G401 (cell line): ENCODE data around the gene DNMT3L. TPM values are rescaled to one million over a fixed set of nuclear protein-coding genes. Genes with fewer than 3 reads are reported as not detected.
A peak's percentile ranks its signal among the peaks of the same experiment; 100 is the strongest.
"Not testable (repeated sequence)": the region's sequence is repeated elsewhere in the genome, so short reads cannot be mapped to it uniquely, and the experiment has no call there.

Experiments used
- DNase-seq: peaks from one replicate; pipeline ENCODE4 v3.0.0-alpha.2; 2015; ENCODE audit warnings: low spot score
- in situ Hi-C: cut with HindIII; loops from 2 replicates; pipeline ENCODE4 v1.10.0; 2016; ENCODE audit warnings: low sequenced_read_pairs, mixed read lengths
- total RNA-seq: library from RNA; depleted of rRNA; stranded (reverse); fragments of >200 nt; shearing (Covaris generic); gene quantifications from 2 replicates; pipeline ENCODE4 v1.2.3, GENCODE V29; 2014

The DNMT3L gene
- total RNA-seq, 1 experiment from 2014 or later = 0.20 TPM

GRCh38 chr21:44283211-44283785 lies 21.6 kb upstream of the DNMT3L start:
- in situ Hi-C loops, DNase-seq: not testable (repeated sequence)

- no peak for DNase-seq
- in situ Hi-C loops = no loop called here
Observed at GRCh38 chr21:44282370-44282769, 20.7 kb upstream of the DNMT3L start.

GRCh38 chr21:44281801-44282200 lies 20.1 kb upstream of the DNMT3L start:
- DNase-seq = no peak
- in situ Hi-C loops = no loop called here

GRCh38 chr21:44279354-44280260 lies 17.9 kb upstream of the DNMT3L start:
- DNase-seq = peak; percentile 34
- in situ Hi-C loops = no loop called here

- no peak for DNase-seq
- in situ Hi-C loops = no loop called here
Observed at GRCh38 chr21:44275041-44275440, 13.3 kb upstream of the DNMT3L start.

GRCh38 chr21:44273046-44273445 lies 11.3 kb upstream of the DNMT3L start:
- in situ Hi-C loops = no loop called here
- DNase-seq = no peak

- no peak for DNase-seq
- in situ Hi-C loops = no loop called here
Observed at GRCh38 chr21:44272284-44272858, 10.7 kb upstream of the DNMT3L start.

GRCh38 chr21:44271558-44272283 lies 10.0 kb upstream of the DNMT3L start:
- no peak for DNase-seq
- in situ Hi-C loops = no loop called here

- in situ Hi-C loops = no loop called here
- DNase-seq = no peak
Observed at GRCh38 chr21:44269090-44269489, 7.4 kb upstream of the DNMT3L start.

- in situ Hi-C loops = no loop called here
- DNase-seq = no peak
Observed at GRCh38 chr21:44267655-44268142, 6.0 kb upstream of the DNMT3L start.

GRCh38 chr21:44265734-44266270 lies 4.1 kb upstream of the DNMT3L start:
- in situ Hi-C loops = no loop called here

GRCh38 chr21:44263768-44264167 lies 2.1 kb upstream of the DNMT3L start:
- in situ Hi-C loops = no loop called here

More at GRCh38 chr21:44265734-44266270, 4.1 kb upstream of the DNMT3L start:
- no peak for DNase-seq

GRCh38 chr21:44263221-44263760 lies 1.6 kb upstream of the DNMT3L start:
- in situ Hi-C loops = no loop called here
- DNase-seq = no peak

More at GRCh38 chr21:44263768-44264167, 2.1 kb upstream of the DNMT3L start:
- DNase-seq = no peak

GRCh38 chr21:44262338-44263056 lies 800 bp upstream of the DNMT3L start:
- no peak for DNase-seq
- in situ Hi-C loops = no loop called here

GRCh38 chr21:44260791-44261631 lies 686 bp downstream of the DNMT3L start:
- DNase-seq = no peak
- in situ Hi-C loops = no loop called here

GRCh38 chr21:44260066-44260465 lies 1.6 kb downstream of the DNMT3L start:
- in situ Hi-C loops = no loop called here
- no peak for DNase-seq

- no peak for DNase-seq
- in situ Hi-C loops = no loop called here
Observed at GRCh38 chr21:44259082-44259705, 2.5 kb downstream of the DNMT3L start.
